HEK293 (cell line): ENCODE measurements around the gene PRKAG2.

Experiments used
- ZNF24 ChIP-seq: fragments of 450-650 bp; formaldehyde crosslinking; IDR thresholded peaks from 2 replicates; pipeline ENCODE4 v1.5.1; 2016; ENCODE audit warnings: missing biosample characterization, missing genetic modification characterization
- TF ChIP-seq, protein P1 (sequence below): fragments of 450-650 bp; formaldehyde crosslinking; IDR thresholded peaks from 2 replicates; pipeline ENCODE4 v1.5.1; 2016; ENCODE audit warnings: missing biosample characterization, missing genetic modification characterization

DNA sequence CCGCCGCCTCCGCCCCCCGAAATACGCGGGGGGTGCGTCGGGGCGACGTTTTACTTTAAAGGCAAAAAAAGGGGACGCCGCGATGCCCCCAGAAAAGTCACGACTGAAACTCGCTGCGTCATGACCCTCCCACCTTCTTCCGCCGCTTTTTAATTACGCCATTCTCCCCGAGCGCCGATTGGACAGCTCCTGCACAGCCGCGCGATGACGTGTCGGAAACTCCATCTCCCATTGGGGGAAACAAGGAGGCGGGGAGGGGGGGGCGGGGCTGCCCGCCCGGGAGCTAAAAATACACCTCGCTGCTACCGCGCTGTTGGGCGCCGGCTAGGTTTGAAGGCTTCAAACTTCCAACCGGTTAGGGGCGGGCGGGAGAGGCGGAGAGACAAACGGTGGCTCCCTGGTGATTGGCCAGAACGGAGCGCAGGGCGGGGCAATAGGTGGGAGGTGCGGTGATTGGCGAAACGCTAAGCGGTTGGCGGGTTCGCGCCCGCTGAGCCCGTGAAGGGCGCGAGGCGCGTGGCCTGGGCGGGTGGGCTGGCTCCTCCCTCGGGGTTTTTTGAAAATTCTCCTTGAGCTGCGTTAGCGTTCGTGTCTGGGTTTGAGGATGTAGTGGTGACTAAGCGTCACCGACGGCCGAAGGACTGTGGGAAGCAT, 357.0 kb downstream of the PRKAG2 start, which contains the start of gene RHEB:
- TF ChIP-seq ZNF24 (tag by site-specific recombination): peak; percentile 64; the same call in 1 of the 2 replicates
- TF ChIP-seq, protein P1, sequence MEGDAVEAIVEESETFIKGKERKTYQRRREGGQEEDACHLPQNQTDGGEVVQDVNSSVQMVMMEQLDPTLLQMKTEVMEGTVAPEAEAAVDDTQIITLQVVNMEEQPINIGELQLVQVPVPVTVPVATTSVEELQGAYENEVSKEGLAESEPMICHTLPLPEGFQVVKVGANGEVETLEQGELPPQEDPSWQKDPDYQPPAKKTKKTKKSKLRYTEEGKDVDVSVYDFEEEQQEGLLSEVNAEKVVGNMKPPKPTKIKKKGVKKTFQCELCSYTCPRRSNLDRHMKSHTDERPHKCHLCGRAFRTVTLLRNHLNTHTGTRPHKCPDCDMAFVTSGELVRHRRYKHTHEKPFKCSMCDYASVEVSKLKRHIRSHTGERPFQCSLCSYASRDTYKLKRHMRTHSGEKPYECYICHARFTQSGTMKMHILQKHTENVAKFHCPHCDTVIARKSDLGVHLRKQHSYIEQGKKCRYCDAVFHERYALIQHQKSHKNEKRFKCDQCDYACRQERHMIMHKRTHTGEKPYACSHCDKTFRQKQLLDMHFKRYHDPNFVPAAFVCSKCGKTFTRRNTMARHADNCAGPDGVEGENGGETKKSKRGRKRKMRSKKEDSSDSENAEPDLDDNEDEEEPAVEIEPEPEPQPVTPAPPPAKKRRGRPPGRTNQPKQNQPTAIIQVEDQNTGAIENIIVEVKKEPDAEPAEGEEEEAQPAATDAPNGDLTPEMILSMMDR: no peak
